ENCODE measurements around the gene CCNY. TPM values are rescaled to one million over a fixed set of nuclear protein-coding genes. Genes with fewer than 3 reads are reported as not detected.

CCNY gene
- total RNA-seq, 3 donors from 2014 or later (not counting 1 experiment from before 2014, with no cell fraction given) = 71.0 to 87.2 (median 74.3) TPM

GRCh38 chr10:35452171-35452570 is 115.9 kb downstream of the CCNY start:
- intact Hi-C loops (cut with micrococcal nuclease) = no loop called here
- Histone ChIP-seq H3K9me3 (ENCODE audit: control insufficient read depth, insufficient read depth, low read length) (no peaks in the 10 kb centered on the region), H3K27me3 (ENCODE audit: control insufficient read depth, insufficient read depth, low read length) (no peaks in the 10 kb centered on the region), H3K4me1 (ENCODE audit: control insufficient read depth, insufficient read depth, low read length) (peaks cover 53% of the 10 kb centered on the region), H3K27ac (ENCODE audit: low read length) (no peak overlapping the region), H3K4me3 (ENCODE audit: low read length) (no peak overlapping the region), H3K36me3 (ENCODE audit: control insufficient read depth, insufficient read depth, low read length) (no peaks in the 10 kb centered on the region)
- Mint-ChIP-seq H3K27ac (peak overlapping the region in 1 of 2 donors; percentile 97), H3K36me3 (no peaks in the 10 kb centered on the region), H3K27me3 (ENCODE audit: low read depth in 2 of 2) (no peaks in the 10 kb centered on the region), H3K4me3 (no peak overlapping the region), H3K4me1 (peaks cover 59 to 79% of the 10 kb centered on the region in 2 donors), H3K9me3 (no peaks in the 10 kb centered on the region)
- TF ChIP-seq, protein P1, sequence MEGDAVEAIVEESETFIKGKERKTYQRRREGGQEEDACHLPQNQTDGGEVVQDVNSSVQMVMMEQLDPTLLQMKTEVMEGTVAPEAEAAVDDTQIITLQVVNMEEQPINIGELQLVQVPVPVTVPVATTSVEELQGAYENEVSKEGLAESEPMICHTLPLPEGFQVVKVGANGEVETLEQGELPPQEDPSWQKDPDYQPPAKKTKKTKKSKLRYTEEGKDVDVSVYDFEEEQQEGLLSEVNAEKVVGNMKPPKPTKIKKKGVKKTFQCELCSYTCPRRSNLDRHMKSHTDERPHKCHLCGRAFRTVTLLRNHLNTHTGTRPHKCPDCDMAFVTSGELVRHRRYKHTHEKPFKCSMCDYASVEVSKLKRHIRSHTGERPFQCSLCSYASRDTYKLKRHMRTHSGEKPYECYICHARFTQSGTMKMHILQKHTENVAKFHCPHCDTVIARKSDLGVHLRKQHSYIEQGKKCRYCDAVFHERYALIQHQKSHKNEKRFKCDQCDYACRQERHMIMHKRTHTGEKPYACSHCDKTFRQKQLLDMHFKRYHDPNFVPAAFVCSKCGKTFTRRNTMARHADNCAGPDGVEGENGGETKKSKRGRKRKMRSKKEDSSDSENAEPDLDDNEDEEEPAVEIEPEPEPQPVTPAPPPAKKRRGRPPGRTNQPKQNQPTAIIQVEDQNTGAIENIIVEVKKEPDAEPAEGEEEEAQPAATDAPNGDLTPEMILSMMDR (IDR thresholded peaks at IDR 0.05) = no peak
- no peak for ATAC-seq
- WGBS (ENCODE audit: insufficient coverage) = no CpG with 5 or more reads among the region's 1 CpG
- no peak for DNase-seq

DNA sequence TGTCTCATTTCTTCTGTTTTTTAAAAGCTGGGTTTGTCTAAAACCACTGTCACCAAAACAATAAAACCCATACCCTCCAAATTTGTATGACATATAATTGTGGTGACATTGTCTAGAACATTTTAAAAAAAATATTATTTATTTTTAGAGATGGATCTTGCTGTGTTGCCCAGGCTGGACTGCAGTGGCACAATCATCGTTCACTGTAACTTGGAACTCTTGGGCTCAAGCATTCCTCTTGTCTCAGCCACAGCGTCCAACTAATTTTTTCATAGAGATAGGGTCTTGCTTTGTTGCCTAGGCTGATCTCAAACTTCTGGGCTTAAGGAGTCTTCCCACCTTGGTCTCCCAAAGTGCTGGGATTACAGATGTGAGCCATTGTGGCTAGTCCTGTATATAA is 116.5 kb downstream of the CCNY start:
- H3K27ac ChIP-seq (ENCODE audit: low read length) = no peak overlapping the region
- Mint-ChIP-seq H3K27ac (no peak overlapping the region), H3K36me3 (no peaks in the 10 kb centered on the region), H3K9me3 (no peaks in the 10 kb centered on the region), H3K4me3 (no peak overlapping the region), H3K27me3 (ENCODE audit: low read depth in 2 of 2) (no peaks in the 10 kb centered on the region), H3K4me1 (peaks cover 59 to 79% of the 10 kb centered on the region in 2 donors)
- WGBS (ENCODE audit: insufficient coverage) = 100% methylated on average over 2 of the region's 2 CpGs
- H3K9me3 ChIP-seq (ENCODE audit: control insufficient read depth, insufficient read depth, low read length) = no peaks in the 10 kb centered on the region
- H3K4me1 ChIP-seq (ENCODE audit: control insufficient read depth, insufficient read depth, low read length) = peaks cover 48% of the 10 kb centered on the region
- TF ChIP-seq, protein P1 (IDR thresholded peaks at IDR 0.05) = no peak
- intact Hi-C loops (cut with micrococcal nuclease) = no loop called here
- H3K36me3 ChIP-seq (ENCODE audit: control insufficient read depth, insufficient read depth, low read length) = no peaks in the 10 kb centered on the region
- DNase-seq (no peak), ATAC-seq (no peak)
- H3K4me3 ChIP-seq (ENCODE audit: low read length) = no peak overlapping the region
- H3K27me3 ChIP-seq (ENCODE audit: control insufficient read depth, insufficient read depth, low read length) = no peaks in the 10 kb centered on the region

DNA sequence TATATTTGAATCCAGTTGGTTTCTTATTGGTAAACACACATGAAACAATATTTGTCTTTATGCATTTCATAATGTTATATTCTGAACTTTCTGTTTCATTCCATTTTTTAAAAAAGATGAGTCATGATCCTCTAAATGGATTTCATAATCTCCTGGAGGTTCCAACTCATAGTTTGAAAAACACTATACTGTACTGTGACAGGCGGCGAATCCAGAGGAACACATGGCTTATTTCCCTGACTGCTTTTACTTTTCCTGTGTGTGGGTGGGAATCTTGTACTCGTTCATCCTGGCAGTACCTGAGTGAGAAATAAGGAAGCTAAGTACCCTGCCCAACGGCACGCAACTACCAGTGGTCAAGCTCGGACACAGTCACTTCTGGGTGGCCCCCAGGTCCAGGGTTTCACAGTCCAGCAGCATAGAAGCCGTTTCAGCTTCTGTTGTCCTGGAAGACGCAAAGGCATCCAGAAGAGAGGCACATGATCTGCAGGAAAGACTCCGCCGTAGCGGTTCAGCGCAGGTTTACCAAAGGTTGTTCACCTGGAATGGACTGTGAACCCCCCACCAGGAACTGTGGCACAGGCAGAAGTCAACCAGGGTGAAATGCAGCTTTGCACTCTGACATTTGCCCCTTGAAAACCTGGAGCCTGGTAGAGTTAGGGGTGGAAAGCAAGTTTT is 117.7 kb downstream of the CCNY start:
- 93% methylated on average over 12 of the region's 12 CpGs for WGBS (ENCODE audit: insufficient coverage)
- DNase-seq (no peak), ATAC-seq (no peak)
- H3K4me1 ChIP-seq (ENCODE audit: control insufficient read depth, insufficient read depth, low read length) = peaks cover 47% of the 10 kb centered on the region
- H3K27me3 ChIP-seq (ENCODE audit: control insufficient read depth, insufficient read depth, low read length) = no peaks in the 10 kb centered on the region
- Mint-ChIP-seq H3K4me3 (no peak overlapping the region), H3K27ac (no peak overlapping the region), H3K36me3 (no peaks in the 10 kb centered on the region), H3K27me3 (ENCODE audit: low read depth in 2 of 2) (no peaks in the 10 kb centered on the region), H3K4me1 (peaks cover 50 to 70% of the 10 kb centered on the region in 2 donors), H3K9me3 (no peaks in the 10 kb centered on the region)
- H3K4me3 ChIP-seq (ENCODE audit: low read length) = no peak overlapping the region
- TF ChIP-seq, protein P1 (IDR thresholded peaks at IDR 0.05) = no peak
- no peak overlapping the region for H3K27ac ChIP-seq (ENCODE audit: low read length)
- H3K9me3 ChIP-seq (ENCODE audit: control insufficient read depth, insufficient read depth, low read length) = no peaks in the 10 kb centered on the region
- intact Hi-C loops (cut with micrococcal nuclease) = no loop called here
- H3K36me3 ChIP-seq (ENCODE audit: control insufficient read depth, insufficient read depth, low read length) = no peaks in the 10 kb centered on the region
